Cardiac muscle cell (in vitro differentiated cells and primary cell): Measurements from ENCODE around the gene VSTM2B. TPM values are rescaled to one million over a fixed set of nuclear protein-coding genes. Genes with fewer than 3 reads are reported as not detected.

Experiments
- DNase-seq, 2 donors: peaks; one replicate each; pipeline versions ENCODE4 v3.0.0 to v3.0.0-alpha.2; 2010 to 2017; ENCODE audit warnings: low read depth in 1 of 2, low spot score in 1 of 2
- H3K27ac ChIP-seq: fragments of 200-600 bp; sonication (generic); 2 replicates; pipeline ENCODE4 v1.5.1; 2016
- H3K27me3 ChIP-seq: fragments of 200-600 bp; sonication (generic); 2 replicates; pipeline ENCODE4 v1.6.0; 2016; ENCODE audit warnings: control low read depth
- H3K36me3 ChIP-seq: fragments of 200-600 bp; sonication (generic); 2 replicates; pipeline ENCODE4 v1.5.1; 2016; ENCODE audit warnings: control low read depth
- H3K4me1 ChIP-seq: fragments of 200-600 bp; sonication (generic); 2 replicates; pipeline ENCODE4 v1.8.1; 2017; ENCODE audit warnings: low read depth, mild to moderate bottlenecking, mixed run types
- H3K4me3 ChIP-seq: fragments of 200-600 bp; sonication (generic); 2 replicates; pipeline ENCODE4 v1.5.1; 2016; ENCODE audit warnings: mild to moderate bottlenecking
- H3K9me3 ChIP-seq: fragments of 200-600 bp; sonication (generic); 2 replicates; pipeline ENCODE4 v1.5.1; 2017; ENCODE audit warnings: low read depth, mild to moderate bottlenecking, control low read depth
- polyA plus RNA-seq: library from polyadenylated mRNA; unstranded; fragments of >200 nt; fragmentation: Nextera tagmentation; extraction: Ambion mirVana; gene quantifications from 2 replicates; pipeline ENCODE4 v1.2.1, GENCODE V29; 2016
- total RNA-seq: library from RNA; depleted of rRNA; stranded (reverse); fragments of >200 nt; gene quantifications from 2 replicates; pipeline ENCODE4 v1.2.3, GENCODE V29; 2016
- TF ChIP-seq, protein P1 (sequence below): IDR thresholded peaks from 2 replicates; pipeline ENCODE4 v1.5.1; 2012; ENCODE audit warnings: low read depth, mild to moderate bottlenecking, low read length

The VSTM2B gene
- total and polyA plus RNA-seq, 2 experiments from 2014 or later, result 0.39 TPM; not detected in 1

- H3K36me3 ChIP-seq, result no peaks in the 10 kb centered on the region
- H3K9me3 ChIP-seq, result no peaks in the 10 kb centered on the region
- DNase-seq, result no peak
- no peak overlapping the region for H3K27ac ChIP-seq
- H3K27me3 ChIP-seq, result peaks cover 44% of the 10 kb centered on the region
- TF ChIP-seq, protein P1, sequence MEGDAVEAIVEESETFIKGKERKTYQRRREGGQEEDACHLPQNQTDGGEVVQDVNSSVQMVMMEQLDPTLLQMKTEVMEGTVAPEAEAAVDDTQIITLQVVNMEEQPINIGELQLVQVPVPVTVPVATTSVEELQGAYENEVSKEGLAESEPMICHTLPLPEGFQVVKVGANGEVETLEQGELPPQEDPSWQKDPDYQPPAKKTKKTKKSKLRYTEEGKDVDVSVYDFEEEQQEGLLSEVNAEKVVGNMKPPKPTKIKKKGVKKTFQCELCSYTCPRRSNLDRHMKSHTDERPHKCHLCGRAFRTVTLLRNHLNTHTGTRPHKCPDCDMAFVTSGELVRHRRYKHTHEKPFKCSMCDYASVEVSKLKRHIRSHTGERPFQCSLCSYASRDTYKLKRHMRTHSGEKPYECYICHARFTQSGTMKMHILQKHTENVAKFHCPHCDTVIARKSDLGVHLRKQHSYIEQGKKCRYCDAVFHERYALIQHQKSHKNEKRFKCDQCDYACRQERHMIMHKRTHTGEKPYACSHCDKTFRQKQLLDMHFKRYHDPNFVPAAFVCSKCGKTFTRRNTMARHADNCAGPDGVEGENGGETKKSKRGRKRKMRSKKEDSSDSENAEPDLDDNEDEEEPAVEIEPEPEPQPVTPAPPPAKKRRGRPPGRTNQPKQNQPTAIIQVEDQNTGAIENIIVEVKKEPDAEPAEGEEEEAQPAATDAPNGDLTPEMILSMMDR, result no peak
- no peak overlapping the region for H3K4me3 ChIP-seq
- H3K4me1 ChIP-seq, result no peaks in the 10 kb centered on the region
Measured at GRCh38 chr19:29571181-29571580, 45.4 kb downstream of the VSTM2B start.

GRCh38 chr19:29573486-29573885 is 47.7 kb downstream of the VSTM2B start:
- no peaks in the 10 kb centered on the region for H3K4me1 ChIP-seq
- no peaks in the 10 kb centered on the region for H3K36me3 ChIP-seq
- H3K27ac ChIP-seq, result no peak overlapping the region
- peaks cover 55% of the 10 kb centered on the region for H3K27me3 ChIP-seq
- TF ChIP-seq, protein P1, result no peak
- no peak overlapping the region for H3K4me3 ChIP-seq
- H3K9me3 ChIP-seq, result no peaks in the 10 kb centered on the region
- no peak for DNase-seq

GRCh38 chr19:29574510-29574909 is 48.7 kb downstream of the VSTM2B start:
- H3K27me3 ChIP-seq, result peaks cover 55% of the 10 kb centered on the region
- no peak overlapping the region for H3K4me3 ChIP-seq
- no peak for DNase-seq
- no peak overlapping the region for H3K27ac ChIP-seq
- no peaks in the 10 kb centered on the region for H3K4me1 ChIP-seq
- no peaks in the 10 kb centered on the region for H3K36me3 ChIP-seq
- H3K9me3 ChIP-seq, result no peaks in the 10 kb centered on the region
- TF ChIP-seq, protein P1, result no peak

- H3K36me3 ChIP-seq, result no peaks in the 10 kb centered on the region
- peaks cover 55% of the 10 kb centered on the region for H3K27me3 ChIP-seq
- H3K4me1 ChIP-seq, result no peaks in the 10 kb centered on the region
- TF ChIP-seq, protein P1, result no peak
- DNase-seq, result no peak
- H3K9me3 ChIP-seq, result no peaks in the 10 kb centered on the region
- H3K4me3 ChIP-seq, result no peak overlapping the region
- no peak overlapping the region for H3K27ac ChIP-seq
Measured at GRCh38 chr19:29576046-29576606, 50.3 kb downstream of the VSTM2B start.

DNA sequence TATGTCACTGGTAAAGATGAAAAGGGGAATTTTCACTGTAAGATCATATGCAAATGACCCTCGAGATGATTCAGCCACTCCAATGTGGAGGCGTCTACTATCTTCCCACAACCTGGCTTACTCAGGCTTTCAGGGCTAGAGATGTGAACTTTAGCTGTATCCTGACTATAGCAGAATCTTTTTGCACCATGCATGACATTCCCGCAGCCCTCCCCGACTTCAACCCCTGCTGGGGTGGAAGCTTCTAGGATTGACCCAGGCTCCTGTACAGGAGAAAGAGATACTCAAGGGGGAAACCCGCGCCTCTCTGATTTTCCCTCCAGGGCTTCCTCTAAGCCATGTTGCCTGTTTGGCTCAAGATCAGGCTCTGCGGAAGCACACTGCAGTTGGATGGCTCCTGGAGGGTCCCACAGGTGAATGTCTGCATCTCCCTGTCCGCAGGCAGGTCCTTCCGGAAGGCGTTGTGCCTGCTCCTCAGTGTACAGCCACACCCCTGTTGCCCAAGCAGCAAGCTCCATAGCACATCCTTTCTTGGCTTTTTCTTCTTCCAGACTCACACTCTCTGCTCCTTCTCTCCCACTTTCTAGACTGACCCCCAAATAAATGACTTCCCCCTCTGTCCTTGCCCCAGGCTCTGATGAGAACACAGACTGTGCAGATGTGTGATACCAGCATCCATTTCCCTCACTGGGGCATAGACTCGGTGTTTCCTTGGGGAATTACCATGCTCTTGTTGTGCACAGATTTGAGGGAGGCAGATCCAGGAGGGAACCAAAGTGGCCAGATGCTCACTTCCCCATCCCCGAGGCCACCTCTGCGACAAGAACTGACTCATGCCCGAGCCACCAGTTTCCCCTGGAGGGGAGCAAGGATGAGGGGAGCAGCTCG is 51.2 kb downstream of the VSTM2B start:
- no peaks in the 10 kb centered on the region for H3K4me1 ChIP-seq
- TF ChIP-seq, protein P1, result no peak
- DNase-seq, result peak in 1 of 2 donors; percentile 25
- H3K27ac ChIP-seq, result no peak overlapping the region
- H3K4me3 ChIP-seq, result no peak overlapping the region
- peaks cover 55% of the 10 kb centered on the region for H3K27me3 ChIP-seq
- H3K36me3 ChIP-seq, result no peaks in the 10 kb centered on the region
- no peaks in the 10 kb centered on the region for H3K9me3 ChIP-seq
